RCC 7860 (cell line): ENCODE measurements around the gene EMC1.
A peak's percentile ranks its signal among the peaks of the same experiment; 100 is the strongest.
"Not testable (repeated sequence)": the region's sequence is repeated elsewhere in the genome, so short reads cannot be mapped to it uniquely, and the experiment has no call there.

Experiments used
- DNase-seq: peaks from one replicate; pipeline ENCODE4 v3.0.0-alpha.2; 2015; ENCODE audit warnings: low spot score
- FAIRE-seq: peaks from 2 replicates; lab custom pipeline; 2012; peaks lifted over from hg19 to GRCh38; lab: Jason Lieb, UNC

The EMC1 gene

GRCh38 chr1:19262047-19262446 lies 10.7 kb upstream of the EMC1 start:
- DNase-seq: no peak
- no peak for FAIRE-seq

DNA sequence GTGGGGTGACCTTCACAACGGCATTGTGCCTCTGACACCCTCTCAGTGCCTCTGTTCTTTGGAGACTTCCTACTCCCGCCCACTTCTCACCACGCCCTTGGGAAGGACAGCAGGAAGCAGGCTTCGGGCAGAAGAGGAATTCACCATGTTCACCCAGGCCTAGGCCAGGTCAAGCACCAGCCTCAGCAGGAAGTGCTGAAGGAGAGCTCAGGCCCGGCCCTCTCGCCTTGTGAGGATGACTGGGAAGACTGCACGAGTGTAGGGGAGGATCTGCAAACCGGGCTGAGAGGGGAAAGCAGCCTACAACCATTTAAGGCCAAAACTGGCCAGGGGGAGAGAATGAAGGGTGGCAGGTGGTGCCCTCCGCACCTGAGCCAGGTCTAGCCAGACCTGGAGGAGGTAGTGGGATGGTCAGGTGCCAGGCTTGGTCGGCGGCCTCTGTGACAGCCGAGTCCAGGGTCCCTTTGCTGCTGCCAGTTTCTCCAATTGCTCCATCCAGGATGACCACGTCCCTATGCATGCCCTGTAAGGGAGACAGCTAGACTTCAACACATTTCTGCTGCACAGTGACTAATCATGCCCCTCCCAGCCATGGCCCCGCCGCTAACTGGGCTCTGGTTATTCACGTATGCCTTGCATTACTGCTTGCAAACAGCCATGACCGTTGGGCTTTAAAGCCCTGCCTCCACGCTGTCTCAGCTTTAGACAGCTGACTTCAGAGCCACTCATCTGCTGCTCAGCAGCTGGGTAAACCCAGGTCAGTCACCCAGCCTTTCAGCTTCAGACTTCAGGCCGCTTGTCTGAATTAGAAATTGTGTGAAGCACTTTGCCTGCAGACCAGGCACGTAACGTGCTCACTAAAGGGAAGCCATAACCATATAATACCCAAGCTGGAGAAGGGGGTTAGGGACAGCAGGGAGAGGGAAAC lies 9.2 kb upstream of the EMC1 start:
- FAIRE-seq: peak; percentile 93
- peak; percentile 96 for DNase-seq

DNA sequence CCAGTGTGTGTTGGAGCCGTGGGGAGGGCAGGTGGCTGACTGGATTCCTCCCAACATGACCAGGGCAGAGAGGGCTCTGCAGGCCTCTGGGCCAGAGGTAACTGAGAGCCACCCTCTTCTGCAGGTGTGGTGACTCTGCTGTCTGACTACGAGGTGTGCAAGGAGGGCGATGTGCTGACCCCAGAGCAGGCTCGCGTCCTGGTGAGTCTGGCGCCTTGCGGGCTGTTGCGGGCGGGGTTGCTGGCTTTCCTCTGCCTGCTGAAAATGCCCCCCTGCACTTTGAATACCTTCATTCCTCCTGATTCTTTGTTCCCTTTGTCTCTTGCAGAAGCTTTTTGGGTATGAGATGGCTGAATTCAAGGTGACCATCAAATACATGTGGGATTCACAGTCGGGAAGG lies 7.0 kb upstream of the EMC1 start:
- no peak for FAIRE-seq
- no peak for DNase-seq

- DNase-seq (peak; percentile 99), FAIRE-seq (peak; percentile 93)
Observed at GRCh38 chr1:19257178-19257914, 6.0 kb upstream of the EMC1 start.

GRCh38 chr1:19256301-19256700 lies 5.0 kb upstream of the EMC1 start:
- FAIRE-seq, DNase-seq: not testable (repeated sequence)

DNA sequence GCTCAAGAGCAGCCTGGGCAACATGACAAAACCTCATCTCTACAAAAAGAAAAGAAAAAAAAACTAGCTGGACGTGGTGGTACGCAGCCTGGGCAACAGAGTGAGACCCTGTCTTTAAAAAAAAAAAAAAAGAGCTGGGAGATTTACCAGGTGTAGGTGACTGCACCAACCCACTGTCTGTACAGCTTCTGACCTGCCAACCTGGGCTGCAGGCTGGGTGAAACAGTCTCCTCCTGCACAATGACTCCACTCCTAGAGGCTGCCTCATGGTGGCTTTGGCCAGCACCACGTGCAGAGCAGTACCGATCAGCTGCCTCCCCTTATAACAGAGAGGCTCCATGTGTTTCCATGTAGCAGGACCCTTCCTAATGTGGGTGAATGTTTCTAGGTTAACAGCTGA lies 4.0 kb upstream of the EMC1 start:
- no peak for FAIRE-seq
- no peak for DNase-seq

DNA sequence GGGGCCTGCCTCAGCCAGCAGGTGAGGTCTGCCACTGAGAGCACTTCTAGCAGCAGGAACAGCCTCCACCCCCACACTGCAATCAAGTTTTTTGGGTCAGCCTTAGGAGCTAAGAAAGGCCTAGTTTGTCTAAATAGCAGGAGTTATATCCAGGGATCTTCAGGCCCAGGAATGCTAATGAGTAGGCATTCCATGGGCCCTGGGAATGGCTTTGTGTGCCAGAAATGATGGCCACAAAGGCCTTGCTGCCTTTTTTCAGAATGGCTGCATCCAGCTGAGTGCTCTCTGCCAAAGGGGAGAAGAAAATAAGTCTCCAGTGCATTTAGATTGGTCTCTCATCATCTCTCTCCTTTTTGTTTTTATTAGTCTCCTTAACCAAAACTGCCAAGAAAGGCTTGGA lies 3.1 kb upstream of the EMC1 start:
- FAIRE-seq: no peak
- no peak for DNase-seq

- no peak for DNase-seq
Observed at GRCh38 chr1:19250629-19251304, 557 bp downstream of the EMC1 start.

GRCh38 chr1:19240673-19241538 lies 10.4 kb downstream of the EMC1 start:
- FAIRE-seq (peak; percentile 27), DNase-seq (peak; percentile 54)

More at GRCh38 chr1:19250629-19251304, 557 bp downstream of the EMC1 start:
- FAIRE-seq: no peak

DNA sequence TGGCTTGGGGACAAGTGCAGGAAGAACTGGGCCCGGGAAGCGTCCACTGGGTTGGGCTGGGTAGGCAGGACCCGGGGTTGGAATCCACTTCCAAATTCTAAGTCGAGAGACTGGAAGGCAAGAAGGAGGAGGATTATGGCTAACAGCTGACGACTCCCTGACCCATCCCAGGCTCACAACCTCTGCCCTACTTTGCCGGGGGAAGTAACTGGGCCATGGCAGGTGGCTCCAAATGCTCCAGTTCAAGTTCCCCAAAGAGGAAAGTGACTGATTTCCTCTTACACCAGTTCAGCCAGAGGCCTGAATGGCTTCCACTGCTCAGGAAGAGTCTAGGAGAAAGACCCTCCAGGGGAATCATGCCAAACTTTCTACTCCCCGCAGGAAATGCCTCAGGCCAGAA lies 11.4 kb downstream of the EMC1 start:
- DNase-seq: no peak
- no peak for FAIRE-seq

DNA sequence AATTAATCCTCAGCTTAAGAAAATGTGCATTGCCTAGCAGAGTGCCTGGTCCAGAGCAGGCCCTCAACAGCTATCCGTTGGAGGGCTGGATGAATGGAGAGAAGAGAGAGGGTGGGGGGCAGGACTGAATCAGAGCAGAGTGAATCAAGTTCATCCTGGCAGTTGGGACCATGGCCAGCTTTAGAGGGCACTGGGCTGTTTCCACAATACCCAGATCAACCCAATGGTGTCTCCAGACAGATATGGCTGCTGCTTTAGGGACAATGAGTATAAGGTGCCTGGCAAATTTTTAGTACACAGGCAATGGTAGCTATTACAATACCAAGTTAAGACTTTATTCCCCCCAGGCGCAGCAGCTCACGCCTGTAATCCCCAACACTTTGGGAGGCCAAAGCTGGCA lies 17.1 kb downstream of the EMC1 start:
- no peak for DNase-seq

DNA sequence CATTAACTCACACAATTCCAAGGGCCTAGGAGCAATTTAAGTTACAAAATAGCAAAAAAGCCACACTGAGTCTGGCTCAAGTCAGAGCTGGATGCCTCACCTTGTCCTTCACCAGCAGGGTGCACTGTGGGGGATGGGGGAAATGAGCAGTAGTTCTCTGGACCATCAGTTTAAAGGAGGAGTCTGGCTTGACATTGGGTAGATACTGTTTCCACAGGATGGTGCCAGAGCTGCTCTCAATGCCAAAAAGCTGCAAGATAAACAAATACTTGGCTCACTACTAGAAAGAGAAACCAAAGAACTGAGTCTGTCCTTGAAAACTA lies 18.8 kb downstream of the EMC1 start:
- DNase-seq (no peak), FAIRE-seq (no peak)

More for the DNA sequence above, 17.1 kb downstream of the EMC1 start:
- no peak for FAIRE-seq

DNA sequence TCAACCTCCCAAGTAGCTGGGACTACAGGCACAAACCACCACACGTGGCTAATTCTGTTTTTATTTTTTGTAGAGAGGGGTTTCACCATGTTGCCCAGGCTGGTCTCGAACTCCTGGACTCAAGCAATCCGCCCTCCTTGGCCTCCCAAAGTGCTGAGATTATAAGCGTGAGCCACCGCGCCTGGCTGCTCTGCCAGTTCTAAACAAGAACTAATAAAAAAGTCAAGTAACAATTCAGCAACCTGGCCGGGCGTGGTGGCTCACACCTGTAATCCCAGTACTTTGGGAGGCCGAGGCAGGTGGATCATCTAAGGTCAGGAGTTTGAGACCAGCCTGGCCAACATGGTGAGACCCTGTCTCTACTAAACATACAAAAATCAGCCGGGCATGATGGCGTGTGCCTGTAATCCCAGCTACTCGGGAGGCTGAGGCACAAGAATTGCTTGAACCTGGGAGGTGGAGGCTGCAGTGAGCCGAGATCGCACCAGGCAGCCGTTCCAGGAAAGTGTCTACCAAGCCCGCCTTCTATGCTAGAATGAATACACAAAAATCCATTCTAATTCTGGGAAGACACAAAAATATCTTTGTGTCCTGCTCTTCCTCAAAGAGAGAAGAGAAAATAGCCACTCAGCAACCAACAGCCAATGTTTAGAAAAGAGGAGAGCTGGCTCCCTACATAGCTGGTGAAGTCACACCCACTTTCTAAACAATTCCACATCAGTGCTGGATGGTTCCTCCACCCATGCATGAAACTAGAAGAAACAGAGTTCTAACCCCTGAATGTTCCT lies 19.4 kb downstream of the EMC1 start:
- not testable (repeated sequence) for FAIRE-seq, DNase-seq

DNA sequence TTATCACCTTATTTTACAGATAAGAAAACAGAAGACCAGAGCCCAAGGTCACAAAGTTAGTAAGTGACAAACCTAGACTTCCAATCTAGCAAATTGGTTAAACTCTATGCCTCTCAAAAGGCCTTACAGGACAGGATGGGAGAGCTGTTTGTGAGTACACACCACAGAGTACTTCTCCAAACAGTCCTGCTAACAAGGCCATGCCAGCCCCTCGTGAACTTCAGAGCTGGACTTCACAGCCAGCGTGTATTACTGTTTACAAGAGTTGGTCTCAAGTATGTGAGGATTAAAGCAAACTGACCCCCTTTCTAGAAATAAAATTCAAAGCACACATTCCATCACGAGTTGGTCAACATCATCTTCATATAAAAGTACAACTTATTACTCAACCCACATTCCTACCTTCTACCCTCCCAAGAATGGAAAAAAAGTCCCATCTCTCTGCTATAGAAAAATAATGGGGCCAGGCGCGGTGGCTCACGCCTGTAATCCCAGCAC lies 21.4 kb downstream of the EMC1 start:
- DNase-seq (no peak), FAIRE-seq (no peak)

- DNase-seq (no peak), FAIRE-seq (no peak)
Observed at GRCh38 chr1:19229229-19229628, 22.1 kb downstream of the EMC1 start.

- DNase-seq: peak; percentile 41
- FAIRE-seq: no peak
Observed at GRCh38 chr1:19222979-19223824, 28.1 kb downstream of the EMC1 start.

- DNase-seq: no peak
- no peak for FAIRE-seq
Observed at GRCh38 chr1:19222573-19222972, 28.8 kb downstream of the EMC1 start.

- FAIRE-seq (no peak), DNase-seq (no peak)
Observed at GRCh38 chr1:19220991-19221390, 30.3 kb downstream of the EMC1 start.
